GM21381 (cell line): Measurements from ENCODE around the gene HUNK.

Experiments
- ATAC-seq: cut with Tn5 transposase; IDR thresholded peaks from one replicate; pipeline ENCODE4 v1.9.1; 2021; ENCODE audit warnings: mild to moderate bottlenecking, moderate library complexity; ENCODE audit not compliant: unreplicated experiment

Gene HUNK

DNA sequence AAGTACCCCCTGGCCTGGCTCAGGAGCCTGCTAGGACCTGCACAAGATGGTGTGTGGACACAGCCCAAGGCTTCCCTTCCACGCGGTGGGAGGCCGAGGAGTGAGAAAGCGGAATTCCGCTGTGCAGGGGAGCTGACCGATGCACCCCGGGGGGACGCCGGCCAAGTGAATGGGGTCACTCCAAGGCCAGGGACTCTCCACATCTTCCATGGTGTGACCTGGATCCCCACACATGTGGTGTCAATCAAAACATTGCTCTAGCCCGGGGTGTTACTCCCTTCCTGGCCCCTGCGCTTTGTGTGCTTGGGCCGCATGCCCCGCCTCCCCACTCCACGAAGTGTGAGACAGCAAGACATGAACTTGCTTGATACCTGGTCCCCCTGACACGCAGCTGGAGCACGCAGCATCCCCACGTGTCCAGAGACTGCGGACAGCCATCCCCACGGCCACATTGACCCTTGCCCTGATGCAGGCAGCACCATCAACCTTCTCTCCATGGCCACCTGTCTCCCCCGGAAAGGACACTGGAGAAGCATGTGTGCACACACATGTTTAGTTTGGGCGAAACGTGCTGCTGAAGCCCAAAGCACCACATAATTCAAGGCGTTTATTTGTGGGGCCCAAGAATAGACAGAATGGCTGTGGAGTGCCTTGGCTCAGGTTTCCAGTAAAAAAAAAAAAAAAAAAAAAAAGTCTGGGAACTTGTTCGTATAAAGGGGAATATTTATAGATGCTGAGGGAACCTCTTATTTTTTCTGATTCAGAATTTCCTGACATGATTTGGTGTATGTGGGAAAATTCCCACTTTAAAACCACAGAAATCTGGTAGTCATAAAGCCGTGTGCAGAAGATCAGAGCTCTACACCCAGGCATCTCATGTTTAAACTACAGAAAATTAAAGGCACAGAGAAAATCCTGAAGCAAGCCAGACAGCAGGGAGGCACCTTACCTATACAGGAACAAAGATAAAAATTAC is 171.7 kb downstream of the HUNK start:
- ATAC-seq = no peak

DNA sequence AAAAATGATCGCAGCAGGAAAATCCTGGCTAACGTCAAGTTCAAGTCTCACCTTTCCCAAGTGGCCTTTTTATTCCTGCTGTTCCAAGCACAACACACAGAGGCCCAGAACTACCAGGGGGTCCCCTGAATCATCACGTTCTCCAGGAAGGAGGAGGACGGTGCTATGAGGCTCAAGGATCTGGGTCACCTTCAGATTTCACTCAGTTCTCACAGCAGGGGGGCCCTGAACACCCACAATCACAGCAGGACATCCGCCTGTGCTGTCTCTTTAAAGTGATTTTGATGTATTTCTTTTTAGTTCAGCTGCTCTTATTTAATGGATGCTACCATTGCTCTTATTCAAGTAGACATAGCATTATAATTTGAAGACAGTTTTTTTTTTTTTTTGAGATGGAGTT is 173.4 kb downstream of the HUNK start:
- ATAC-seq = no peak

DNA sequence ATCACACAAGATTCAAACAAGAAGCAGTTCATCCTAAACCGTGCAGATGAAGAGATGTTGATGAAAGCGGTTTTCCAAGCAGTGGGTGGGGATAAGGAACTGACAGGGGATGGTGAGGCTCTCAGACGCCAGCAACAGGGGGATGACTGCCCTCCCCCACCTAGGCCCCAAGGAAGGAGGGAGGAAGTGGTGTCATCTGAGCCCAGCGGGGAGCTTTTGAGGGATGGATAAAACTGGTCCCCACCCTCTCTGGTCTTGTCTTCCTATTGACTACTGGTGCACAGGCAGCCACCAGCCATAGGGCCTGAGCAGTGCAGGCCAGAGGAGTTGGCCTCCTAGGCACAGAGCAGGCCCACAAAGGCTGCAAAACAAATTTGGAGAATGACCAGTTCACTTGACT is 175.5 kb downstream of the HUNK start:
- no peak for ATAC-seq
